ENCODE results near the gene FRMPD1. TPM values are rescaled to one million over a fixed set of nuclear protein-coding genes. Genes with fewer than 3 reads are reported as not detected.

FRMPD1 gene
- total RNA-seq, 1 donor = not detected

DNA sequence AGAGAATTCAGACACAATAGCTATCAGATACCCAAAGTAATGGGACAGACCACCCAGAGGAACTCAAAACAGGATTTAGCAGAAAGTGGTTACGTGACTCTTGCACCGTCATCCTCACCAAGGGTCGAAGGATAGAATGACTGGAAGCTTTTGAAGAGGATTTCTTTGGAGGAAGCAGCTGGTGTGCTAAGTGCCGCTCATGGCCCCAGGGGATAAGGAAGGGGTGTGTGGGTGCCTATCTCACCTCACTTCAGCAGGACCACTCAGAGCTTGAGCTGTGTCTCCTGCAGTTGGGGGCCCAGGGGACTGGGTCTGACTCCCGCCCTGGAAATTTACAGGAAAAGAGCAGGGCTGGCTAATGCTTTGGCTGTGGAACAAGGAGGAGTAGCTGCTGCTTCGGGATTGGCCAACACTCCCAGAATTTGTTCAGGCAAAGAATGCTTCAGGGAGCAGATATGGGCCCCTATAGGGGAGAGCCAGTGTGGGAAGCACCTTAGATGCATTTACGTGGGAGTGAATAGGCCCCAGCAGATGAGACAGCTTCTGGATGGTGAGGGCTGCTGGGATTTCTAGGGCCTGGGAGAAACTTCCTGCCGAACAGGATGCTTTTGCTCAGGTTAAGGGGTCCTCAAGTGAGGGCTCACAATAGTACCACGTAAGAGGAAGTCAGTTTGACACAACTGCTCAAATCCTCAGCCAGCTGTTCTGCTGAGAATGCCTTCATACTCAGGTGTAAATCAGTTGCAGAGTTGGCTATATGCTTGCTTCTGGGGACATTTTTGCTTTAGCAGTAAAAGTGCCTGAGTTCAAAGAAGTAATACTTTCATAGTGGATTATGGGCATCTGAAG, 29.3 kb upstream of the FRMPD1 start:
- H3K4me3 ChIP-seq (ENCODE audit: low read depth, low read length) = no peak overlapping the region
- no peak for TF ChIP-seq CTCF (IDR thresholded peaks at IDR 0.05; ENCODE audit: insufficient read depth, low read length)
- no peak for DNase-seq (ENCODE audit: low read depth)

DNA sequence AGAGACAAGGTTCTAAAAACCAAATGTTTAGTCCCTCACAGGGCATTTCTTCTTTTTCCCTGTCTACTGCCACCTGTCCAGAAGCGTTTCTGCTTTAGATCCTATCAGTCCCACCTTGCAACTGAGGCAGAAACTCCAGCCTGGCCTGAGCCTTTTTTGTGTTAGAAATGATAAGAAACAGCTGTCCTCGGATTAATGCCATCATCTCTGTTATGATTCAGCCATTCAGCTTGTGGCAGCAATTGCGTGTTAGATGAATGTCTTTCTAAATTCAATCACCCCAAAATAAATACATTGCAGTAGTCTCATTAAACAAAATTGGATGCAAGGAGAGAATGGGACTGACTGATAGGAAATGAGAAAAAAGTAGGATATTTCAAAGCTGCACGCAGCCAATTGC, 28.3 kb upstream of the FRMPD1 start:
- TF ChIP-seq CTCF (IDR thresholded peaks at IDR 0.05; ENCODE audit: insufficient read depth, low read length) = no peak
- no peak overlapping the region for H3K4me3 ChIP-seq (ENCODE audit: low read depth, low read length)
- peak; percentile 29 for DNase-seq (ENCODE audit: low read depth)

GRCh38 chr9:37623267-37623666, 27.5 kb upstream of the FRMPD1 start:
- no peak for DNase-seq (ENCODE audit: low read depth)
- H3K4me3 ChIP-seq (ENCODE audit: low read depth, low read length) = no peak overlapping the region
- no peak for TF ChIP-seq CTCF (IDR thresholded peaks at IDR 0.05; ENCODE audit: insufficient read depth, low read length)

- H3K4me3 ChIP-seq (ENCODE audit: low read depth, low read length) = no peak overlapping the region
- DNase-seq (ENCODE audit: low read depth) = no peak
- TF ChIP-seq CTCF (IDR thresholded peaks at IDR 0.05; ENCODE audit: insufficient read depth, low read length) = no peak
Measured at GRCh38 chr9:37624073-37624472, 26.7 kb upstream of the FRMPD1 start.

GRCh38 chr9:37625036-37625757, 25.6 kb upstream of the FRMPD1 start:
- DNase-seq (ENCODE audit: low read depth) = no peak
- no peak for TF ChIP-seq CTCF (IDR thresholded peaks at IDR 0.05; ENCODE audit: insufficient read depth, low read length)
- H3K4me3 ChIP-seq (ENCODE audit: low read depth, low read length) = no peak overlapping the region

DNA sequence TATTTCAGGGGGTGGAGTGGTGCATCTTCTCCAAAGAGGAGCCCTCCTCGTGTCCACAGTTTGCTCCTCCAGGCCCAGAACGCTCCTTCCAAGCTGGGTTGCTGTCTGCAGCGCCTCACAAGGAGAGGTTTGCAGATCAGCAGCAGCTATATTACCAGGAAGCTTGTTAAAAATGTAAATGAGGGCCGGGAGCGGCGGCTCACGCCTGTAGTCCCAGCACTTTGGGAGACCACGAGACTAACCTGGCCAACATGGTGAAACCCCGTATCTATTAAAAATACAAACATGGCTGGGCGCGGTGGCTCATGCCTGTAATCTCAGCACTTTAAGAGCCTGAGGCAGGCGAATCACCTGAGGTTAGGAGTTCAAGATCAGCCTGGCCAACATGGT, 25.0 kb upstream of the FRMPD1 start:
- no peak for TF ChIP-seq CTCF (IDR thresholded peaks at IDR 0.05; ENCODE audit: insufficient read depth, low read length)
- no peak for DNase-seq (ENCODE audit: low read depth)
- H3K4me3 ChIP-seq (ENCODE audit: low read depth, low read length) = no peak overlapping the region

Data from fibroblast of the aortic adventitia (primary cell).